Measurements from ENCODE around the gene GPRIN1.

GPRIN1 gene

DNA sequence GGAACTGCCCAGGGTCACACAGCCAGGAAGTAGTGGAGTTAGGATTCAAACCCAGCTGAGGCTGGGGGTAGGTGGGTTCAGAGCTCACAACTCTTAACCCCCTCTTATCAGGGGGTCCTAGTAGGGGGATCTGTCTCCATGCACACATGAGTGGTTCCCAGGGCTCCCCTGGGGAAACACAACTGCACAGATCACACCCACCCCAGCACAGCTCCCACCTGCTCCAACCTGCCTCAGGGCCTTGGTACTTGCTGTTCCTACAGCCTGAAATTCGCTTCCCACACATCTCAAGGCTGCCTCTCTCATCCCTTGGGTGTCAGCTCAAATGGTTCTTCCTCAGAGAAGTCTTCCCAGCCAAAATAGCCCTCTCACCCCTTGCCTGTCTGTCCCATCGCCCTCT lies 15.6 kb upstream of the GPRIN1 start:
- in situ Hi-C loops (cut with MboI; ENCODE audit: low sequenced_read_pairs): no loop called here

DNA sequence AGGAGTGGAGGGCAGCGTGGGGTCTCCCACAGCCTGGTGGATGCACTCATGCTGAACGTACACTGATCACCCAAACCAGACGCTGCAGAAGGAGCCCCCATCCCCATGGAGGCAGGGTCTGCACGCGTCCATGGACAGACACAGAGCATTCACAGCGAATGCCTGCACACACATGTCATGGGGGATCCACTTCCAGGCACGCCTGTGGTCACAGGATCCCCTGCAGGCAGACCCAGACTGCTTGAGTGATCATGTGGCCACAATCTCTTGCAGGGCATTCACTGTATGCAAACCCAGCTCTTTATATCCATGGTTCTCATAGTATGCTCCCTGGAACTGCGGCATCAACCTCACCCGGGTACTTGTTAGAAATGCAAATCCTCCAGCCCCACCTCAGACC lies 15.0 kb upstream of the GPRIN1 start:
- in situ Hi-C loops (cut with MboI; ENCODE audit: low sequenced_read_pairs): no loop called here

DNA sequence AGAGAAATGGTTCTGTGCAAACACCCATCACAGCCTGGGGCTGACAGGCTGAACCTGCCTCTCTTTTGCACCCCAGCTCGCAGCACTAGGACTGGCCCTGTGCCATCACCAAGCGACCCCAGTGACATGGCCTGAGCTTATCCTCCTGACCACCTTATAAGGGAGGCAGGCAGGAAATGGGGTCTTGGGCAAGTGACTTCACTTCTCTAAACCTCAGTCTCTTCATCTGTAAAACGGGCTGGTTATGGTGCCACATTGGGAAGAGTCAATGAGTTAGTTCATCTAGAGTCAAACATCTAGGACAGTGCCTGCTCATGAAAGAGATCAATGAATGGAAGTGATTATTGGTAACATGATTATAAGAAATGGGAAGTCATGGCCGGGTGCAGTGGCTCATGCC lies 14.2 kb upstream of the GPRIN1 start:
- in situ Hi-C loops (cut with MboI; ENCODE audit: low sequenced_read_pairs): no loop called here

DNA sequence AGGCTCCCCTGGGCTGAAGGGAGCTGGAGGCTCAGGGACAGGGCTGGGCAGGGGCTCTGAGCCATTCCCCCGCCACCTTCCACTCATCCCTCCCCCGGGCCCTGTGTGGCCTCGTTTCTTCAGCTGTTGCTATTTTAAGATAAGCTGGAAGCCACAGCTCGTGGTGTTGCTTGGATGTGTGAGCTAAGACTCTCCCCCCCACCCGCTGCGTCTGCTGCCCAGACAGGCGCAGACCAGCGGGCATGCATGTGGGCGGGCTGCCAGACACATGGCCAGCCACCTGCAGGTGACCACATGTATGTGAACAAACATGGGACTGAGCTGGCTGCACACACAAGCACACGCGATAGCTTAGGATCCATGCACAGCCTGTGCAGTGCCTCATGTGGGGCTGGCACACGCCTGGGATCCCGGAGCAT lies 11.7 kb upstream of the GPRIN1 start:
- in situ Hi-C loops (cut with MboI; ENCODE audit: low sequenced_read_pairs): no loop called here

DNA sequence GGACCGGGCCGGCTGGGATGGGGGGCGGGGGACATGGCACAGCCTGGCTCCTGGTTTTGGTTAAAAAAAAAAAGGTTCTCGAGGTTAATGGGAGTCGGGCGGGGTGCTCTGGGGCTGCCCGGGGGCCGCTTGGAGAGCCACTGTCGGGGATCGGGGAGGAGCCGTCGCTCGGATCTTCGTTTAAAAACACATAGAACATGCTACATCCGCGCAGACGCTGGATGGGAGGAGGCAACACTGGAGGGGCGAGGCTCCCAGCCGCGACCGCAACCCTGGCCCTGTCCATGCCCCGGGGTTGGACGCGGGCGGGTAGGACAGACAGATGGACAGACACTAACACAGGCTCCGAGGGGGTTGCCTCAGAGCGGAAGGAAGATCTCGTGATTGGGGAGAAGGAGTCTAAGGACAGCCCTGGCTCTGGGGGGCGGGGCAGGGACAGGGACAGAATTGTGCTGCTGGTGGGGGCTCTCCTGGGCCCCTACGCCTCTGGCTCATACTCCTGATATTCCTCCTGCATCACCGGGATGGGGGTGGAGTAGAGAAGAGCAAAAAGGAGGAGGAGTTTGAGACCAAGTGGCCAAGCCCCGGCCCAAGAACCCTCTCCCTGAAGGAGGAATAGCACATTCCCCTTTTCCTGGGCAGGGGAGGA lies 10.5 kb upstream of the GPRIN1 start:
- in situ Hi-C loops (cut with MboI; ENCODE audit: low sequenced_read_pairs): no loop called here

DNA sequence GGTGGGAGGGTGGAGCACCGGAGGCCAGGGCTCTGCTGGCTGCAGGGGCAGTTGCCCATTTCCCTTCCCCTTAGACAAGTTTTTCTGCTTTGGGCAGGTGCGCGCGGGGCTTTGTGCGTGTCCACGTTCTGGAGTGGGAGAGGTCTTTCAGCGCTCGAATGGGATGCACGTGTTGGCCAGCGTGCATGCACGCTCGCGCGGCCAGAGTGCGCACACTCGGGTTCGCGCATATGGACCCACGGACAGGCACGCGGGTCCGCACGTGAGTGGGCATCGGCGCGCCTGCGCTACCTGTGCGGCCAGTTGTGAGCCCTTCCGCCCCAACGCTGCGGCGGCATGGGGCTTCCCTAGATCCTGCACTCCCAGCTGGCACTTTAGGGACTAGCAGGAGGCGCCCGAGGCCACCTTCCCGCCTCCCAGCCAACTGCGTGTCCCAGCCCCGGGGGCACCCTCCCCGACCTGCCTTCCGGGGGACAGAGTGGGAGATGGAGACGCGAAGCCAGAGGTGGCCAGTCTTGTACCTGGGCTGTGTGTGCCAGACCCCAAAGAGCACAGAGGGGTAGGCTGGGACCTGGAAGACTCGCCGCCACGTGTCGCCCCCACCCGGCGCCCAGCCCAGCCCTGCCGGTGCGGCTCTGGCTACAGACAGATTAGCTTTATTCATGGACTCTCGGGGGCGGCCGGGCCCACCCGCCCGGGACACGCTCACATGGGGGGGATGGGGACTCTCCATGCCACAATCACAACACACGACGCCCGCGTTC lies 9.8 kb upstream of the GPRIN1 start:
- in situ Hi-C loops (cut with MboI; ENCODE audit: low sequenced_read_pairs): no loop called here

DNA sequence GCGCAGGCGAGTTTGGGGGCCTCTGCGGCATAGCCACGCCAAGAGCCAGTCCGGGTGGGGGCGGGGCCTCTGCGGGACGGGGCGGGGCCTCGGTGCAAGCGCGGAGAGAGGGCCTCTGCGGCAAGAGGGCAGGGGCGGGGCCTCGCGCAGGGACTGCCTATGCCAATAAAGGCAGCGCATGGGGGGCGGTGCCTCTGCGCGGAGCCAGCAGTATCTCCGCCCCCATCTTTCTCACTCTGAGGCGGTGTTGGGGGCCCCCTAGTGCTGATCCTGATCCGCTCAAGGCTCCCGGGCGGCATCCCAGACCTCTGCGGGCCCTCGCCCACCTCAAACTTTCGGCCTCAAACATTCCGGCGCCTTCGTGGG lies 9.2 kb upstream of the GPRIN1 start:
- in situ Hi-C loops (cut with MboI; ENCODE audit: low sequenced_read_pairs): no loop called here

DNA sequence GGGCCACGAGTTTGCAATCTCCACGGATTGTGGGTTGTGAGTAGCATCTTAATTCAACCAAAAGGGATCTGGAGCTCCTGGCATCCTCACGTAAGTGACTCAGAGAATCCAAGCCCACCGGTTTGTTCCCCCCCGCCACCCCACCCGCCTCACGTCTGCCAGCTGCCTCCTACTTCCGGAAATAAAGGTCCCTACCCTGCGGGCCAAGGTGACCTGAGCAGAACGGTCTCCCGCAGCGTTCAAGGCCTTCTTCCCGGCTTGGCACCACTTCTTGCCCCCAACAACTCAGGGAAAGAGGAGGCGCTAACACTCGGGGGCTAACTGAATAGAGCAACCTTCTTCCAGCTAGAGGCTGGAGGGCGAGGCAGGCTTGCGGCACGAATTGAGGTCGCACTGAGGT lies 8.8 kb upstream of the GPRIN1 start:
- in situ Hi-C loops (cut with MboI; ENCODE audit: low sequenced_read_pairs): no loop called here

DNA sequence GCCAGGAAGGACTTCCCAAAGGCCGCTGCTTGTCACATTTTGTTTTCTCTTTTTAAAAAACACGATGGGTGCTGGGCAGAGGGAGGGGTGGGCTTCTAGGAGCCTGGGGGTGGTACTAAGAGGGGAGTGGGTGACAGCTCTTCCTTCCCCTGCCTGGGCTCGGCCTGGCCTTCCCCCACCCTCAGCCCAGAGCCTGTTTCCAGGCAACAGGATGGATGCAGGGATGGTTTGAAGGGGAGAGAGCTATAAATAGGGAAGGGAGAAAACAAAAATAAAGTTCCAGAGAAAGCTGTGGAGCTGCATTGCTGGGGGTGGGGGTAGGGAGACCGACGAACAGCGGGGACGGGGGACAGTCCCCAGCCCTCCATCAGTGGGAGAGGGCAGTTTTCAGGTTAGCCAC lies 6.6 kb upstream of the GPRIN1 start:
- in situ Hi-C loops (cut with MboI; ENCODE audit: low sequenced_read_pairs): no loop called here

DNA sequence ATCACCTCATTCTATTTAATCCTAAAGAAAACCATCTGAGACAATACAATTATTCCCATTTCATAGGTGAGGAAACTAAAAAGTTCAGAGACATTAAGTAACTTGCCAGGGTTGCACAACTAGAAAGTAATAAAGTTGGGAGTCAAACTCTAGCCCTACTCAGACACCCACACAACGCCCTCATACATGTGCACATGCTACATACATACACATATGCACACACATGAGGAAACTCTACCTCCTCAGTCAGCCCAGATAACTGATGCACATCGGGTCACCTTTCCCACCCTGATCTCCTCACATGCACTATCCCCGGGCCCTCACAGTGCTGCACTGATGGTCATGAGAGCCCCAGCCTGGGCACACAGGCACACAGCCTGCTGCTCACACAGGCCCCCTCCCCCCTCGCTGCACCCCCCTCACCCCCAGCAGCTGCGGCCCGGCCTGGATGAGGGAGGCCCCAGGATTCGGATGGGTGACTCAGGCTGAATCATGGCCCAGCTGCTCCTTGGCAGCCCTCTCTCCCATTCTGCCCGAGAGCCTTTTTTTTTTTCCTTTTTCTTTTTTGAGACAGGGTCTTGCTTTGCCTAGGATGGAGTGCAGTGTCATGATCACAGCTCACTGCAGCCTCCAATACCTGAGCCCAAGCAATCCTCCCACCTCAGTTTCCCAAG lies 5.0 kb upstream of the GPRIN1 start:
- in situ Hi-C loops (cut with MboI; ENCODE audit: low sequenced_read_pairs): no loop called here

DNA sequence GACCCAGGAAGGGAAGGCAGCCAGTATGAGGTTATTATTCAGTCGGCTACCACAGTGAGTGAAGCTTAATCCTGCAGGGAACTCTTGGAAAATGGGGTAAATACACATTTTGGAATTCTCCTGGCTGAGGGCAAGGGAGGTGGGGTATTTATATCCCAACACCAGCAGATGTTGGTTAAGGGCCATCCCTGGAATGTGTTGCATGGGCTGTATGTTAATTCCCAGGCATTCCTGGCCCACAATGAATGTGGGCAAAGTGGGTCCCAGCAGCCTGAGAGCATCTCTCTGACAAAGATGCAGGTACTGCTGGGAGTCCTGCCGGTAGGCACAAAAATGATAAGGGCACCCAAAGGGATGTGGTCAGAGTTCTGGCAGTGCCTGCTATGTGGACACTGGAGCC lies 2.9 kb upstream of the GPRIN1 start:
- in situ Hi-C loops (cut with MboI; ENCODE audit: low sequenced_read_pairs): no loop called here

DNA sequence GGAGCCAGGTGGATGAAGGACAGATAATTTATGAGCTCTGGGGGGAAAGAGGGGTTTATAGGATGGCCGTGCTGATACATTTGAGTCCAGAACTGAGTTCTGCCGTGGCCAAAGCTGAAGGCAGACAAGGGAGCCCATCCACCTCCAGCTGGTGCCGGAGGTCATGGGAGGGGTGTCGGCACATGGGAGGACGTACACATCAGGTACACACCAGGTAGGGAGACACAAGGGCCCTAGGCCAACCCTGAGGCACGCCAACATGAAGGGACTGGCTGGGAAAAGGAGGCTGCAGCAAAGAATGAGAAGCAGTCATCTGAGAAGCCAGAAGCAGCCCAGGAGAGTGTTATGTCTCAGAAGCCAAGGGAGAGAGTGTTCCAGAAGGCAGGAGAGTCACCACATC lies 2.1 kb upstream of the GPRIN1 start:
- in situ Hi-C loops (cut with MboI; ENCODE audit: low sequenced_read_pairs): no loop called here

DNA sequence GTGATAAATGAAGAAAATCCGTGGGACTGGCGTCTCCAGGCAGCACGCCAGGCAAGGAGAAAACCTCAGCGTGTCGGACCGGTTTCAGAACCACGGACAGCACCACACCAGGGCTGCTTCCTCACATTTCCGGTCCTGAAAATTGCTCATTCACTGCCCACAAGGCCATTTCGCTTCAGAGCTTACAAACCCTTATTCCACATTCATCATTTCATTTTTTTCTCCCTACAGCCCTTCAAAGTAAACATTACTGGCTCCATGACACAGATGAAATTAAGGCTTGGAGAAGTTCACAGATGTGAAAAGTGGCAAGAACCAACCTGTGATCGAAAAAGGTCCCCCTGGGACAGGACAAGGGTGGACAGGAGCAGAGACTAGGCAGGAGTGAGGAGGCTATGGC lies 1.5 kb upstream of the GPRIN1 start:
- in situ Hi-C loops (cut with MboI; ENCODE audit: low sequenced_read_pairs): no loop called here

DNA sequence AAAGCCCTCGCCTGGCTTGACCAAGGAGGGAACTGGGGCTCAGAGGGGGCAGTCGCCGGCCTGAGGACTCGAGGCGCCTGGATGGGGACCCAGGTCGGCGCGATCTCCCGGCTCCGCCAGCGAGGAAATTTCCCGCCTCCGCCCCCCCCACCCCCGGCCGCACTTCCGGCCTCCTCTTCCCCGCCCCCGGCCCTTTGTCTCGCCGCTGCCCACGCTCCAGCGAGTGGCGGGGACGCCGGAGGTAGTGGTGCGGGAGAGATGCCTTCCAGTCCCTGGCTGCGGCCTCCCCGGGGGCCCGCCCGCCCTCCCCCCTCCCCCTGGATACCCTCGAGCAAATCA lies 448 bp upstream of the GPRIN1 start:
- in situ Hi-C loops (cut with MboI; ENCODE audit: low sequenced_read_pairs): no loop called here

DNA sequence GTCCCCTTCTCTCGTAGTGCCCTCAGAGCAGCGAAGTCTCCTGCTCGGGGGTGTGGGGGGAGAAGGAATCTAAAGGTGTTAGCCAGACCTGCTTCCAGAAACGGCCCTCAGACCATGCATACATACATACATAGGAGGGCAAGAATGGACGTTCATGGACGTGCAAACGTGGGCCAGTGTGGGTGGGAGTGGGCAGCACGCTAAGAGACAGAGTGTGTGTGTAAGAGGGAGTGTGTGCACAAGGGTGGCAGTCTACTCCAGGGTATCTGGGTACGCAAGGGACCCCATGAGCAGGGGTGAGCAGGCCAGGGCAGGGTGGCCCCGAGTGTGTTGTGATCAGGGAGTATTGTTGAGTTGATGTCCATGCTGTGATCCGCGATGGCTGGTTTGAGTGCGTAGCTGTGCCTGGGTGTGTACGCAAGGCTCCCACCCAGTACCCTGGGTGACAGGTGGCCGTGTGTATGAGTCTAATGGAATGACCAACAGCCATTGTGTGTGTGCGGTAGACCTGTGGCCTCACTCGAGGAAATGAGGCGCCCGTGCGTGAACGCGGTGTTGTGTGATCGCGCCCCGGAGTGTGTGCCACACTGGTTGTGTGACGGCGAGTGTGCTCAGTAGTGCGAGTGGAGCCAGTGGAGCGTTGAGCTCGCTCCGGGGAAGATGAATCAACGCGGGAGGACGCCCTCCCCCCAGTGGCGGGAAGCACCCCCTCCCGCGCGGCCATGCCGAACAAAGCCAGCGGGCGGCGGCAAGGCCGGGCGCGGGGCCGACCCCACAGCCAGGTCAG lies 826 bp downstream of the GPRIN1 start:
- in situ Hi-C loops (cut with MboI; ENCODE audit: low sequenced_read_pairs): no loop called here

DNA sequence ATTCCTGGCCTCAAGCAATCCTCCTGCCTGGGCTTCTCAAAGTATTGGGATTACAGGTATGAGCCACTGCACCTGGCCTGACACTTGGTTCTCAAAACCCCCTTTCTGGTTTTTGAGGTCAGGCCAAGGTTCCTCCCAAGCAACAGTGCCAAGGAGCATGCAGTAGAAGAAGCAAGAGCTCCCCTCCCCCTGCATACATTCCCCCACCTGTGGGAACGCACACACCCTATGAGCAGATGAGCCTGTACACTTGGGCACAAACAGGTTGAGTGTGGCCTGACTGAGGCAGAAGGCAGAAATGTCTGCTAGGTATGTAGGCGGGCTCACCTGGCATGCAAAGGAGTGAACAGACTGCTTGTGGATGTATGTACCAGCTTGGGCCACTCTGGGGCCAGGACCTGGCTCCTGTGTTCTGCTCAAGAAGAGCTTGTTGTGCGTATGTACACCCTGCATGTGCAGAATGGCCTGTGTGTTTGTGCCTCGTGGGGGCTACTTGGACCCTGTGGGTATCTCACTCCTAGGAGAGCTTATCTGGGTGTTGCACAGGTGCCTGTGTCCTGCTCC lies 1.7 kb downstream of the GPRIN1 start:
- in situ Hi-C loops (cut with MboI; ENCODE audit: low sequenced_read_pairs): no loop called here

DNA sequence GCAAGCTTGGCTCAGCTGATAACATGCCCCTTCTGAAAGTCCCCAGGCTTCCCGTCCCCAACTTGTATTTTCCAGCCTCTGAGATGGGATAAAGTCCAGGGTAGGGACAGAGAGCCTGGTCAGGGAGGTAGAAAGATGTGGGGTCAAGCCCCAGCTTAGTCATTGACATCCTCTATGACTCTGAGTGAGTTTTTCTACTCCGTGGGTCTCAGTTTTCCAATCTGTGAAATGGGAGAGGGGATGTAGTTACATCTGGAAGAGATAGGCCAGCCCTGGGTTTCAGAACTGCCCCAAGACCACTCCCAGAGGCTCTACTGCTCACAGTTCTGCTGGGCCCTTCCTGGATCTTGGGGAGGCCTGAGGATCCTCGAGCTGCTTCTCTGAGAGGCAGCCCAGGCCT lies 3.1 kb downstream of the GPRIN1 start:
- in situ Hi-C loops (cut with MboI; ENCODE audit: low sequenced_read_pairs): no loop called here

DNA sequence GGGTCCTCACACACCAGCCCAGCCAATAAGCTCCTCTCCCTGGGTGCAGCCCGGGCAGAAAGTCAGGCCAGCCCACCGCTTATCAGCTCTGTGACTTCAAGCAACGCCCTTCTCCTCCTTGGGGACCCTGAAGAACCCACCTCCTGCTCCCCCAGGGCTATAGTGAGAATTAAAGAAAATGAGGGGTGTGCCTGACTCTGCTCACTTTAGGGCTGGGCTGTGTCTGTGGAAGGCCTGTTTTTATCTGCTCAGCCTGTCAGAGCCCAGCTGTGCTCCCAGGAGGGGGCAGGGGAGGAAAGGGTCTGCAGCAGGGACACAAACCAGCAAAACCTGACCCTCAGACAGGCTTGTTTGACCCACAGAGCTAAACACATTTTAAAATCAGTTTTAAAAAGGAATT lies 3.9 kb downstream of the GPRIN1 start:
- in situ Hi-C loops (cut with MboI; ENCODE audit: low sequenced_read_pairs): no loop called here

DNA sequence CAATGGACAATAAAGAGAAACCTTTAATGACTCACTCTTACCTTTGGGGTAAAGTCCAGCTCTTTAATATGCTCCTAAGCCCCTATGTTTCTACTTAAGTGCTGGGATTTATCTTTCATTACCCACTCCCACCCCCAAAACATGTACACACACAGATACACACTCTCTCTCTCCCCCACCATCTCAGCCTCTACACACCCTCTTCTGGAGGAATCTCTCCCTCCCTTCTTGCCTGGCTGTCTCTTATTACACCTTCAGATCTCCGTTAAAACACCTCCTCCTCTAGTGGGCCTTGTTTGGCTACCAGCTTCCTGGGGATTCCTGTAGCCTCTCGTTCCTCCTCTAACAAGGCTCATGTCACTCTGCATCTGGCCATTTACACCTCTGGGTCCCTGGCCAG lies 6.9 kb downstream of the GPRIN1 start:
- in situ Hi-C loops (cut with MboI; ENCODE audit: low sequenced_read_pairs): no loop called here

DNA sequence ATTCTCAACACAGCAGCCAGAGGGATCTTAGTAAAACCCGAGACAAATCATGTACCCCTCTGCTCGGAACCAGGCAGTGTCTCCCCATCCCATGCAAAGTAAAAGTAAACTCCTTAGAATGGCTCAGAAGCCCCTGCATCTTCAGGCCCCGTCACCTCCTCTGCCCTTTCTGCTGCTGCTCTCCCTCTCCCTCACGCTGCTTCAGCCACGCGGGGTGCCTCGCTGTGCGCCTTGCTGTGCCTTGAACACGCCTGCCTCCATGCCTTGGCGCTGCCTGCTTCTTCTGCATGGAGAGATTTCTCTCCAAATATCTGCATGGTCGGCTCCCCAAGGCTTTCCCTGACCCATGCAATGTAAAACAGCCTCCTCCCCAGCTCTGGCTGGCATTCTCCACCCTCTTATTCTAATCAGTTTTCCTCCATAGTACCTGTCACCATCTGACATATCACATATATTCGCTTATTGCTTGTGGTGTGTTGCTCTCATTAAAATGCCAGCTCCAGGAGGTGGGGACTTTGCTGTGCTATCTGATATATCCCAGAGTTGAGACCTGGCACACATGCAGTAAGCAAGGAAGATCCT lies 8.0 kb downstream of the GPRIN1 start:
- in situ Hi-C loops (cut with MboI; ENCODE audit: low sequenced_read_pairs): no loop called here

All from hTERT RPE-1 (cell line).